K562 (cell line): ENCODE data around the gene COL4A2. TPM values are rescaled to one million over a fixed set of nuclear protein-coding genes. Genes with fewer than 3 reads are reported as not detected.

Source experiments
- ATF7 ChIP-seq: fragments of 450-650 bp; IDR thresholded peaks from 2 replicates; pipeline ENCODE4 v1.7.1; 2014; ENCODE audit warnings: mild to moderate bottlenecking, moderate library complexity
- GTF2F1 ChIP-seq: IDR thresholded peaks from 2 replicates; pipeline ENCODE4 v1.6.1; 2011; ENCODE audit warnings: low read depth, low read length, improper control_type of control experiment
- HNRNPK ChIP-seq: fragments of 200-400 bp; formaldehyde crosslinking; IDR thresholded peaks from one replicate; pipeline ENCODE4 v1.6.1; 2018; ENCODE audit warnings: mild to moderate bottlenecking, low read depth, low read length; ENCODE audit not compliant: poor library complexity, severe bottlenecking
- KAT7 ChIP-seq: sonication (generic); formaldehyde crosslinking; IDR thresholded peaks from 2 replicates; pipeline ENCODE4 v1.8.0; 2022; ENCODE audit warnings: missing genetic modification reagents, mild to moderate bottlenecking, borderline replicate concordance
- KLF1 ChIP-seq: fragments of 450-650 bp; IDR thresholded peaks from 2 replicates; pipeline ENCODE4 v1.6.1; 2016; ENCODE audit warnings: missing genetic modification characterization, missing compliant biosample characterization
- KLF10 ChIP-seq: fragments of 250-450 bp; sonication (Bioruptor Pico); IDR thresholded peaks from 2 replicates; pipeline ENCODE4 v1.6.1; 2021; ENCODE audit warnings: matching md5 sums
- L3MBTL2 ChIP-seq: fragments of 450-650 bp; IDR thresholded peaks from 2 replicates; pipeline ENCODE4 v1.6.1; 2016; ENCODE audit warnings: mild to moderate bottlenecking, moderate library complexity
- MEF2D ChIP-seq: conservative IDR thresholded peaks from 2 replicates; pipeline ENCODE4 v1.6.1; 2016; ENCODE audit warnings: low read depth, missing genetic modification characterization, missing compliant biosample characterization
- NFATC3 ChIP-seq: fragments of 450-650 bp; IDR thresholded peaks from 2 replicates; pipeline ENCODE4 v1.6.1; 2017; ENCODE audit warnings: mild to moderate bottlenecking
- RBM15 ChIP-seq: fragments of 200-400 bp; formaldehyde crosslinking; IDR thresholded peaks from 2 replicates; pipeline ENCODE4 v1.6.1; 2018; ENCODE audit warnings: mild to moderate bottlenecking, low read length, moderate library complexity; ENCODE audit not compliant: insufficient read depth
- SPI1 ChIP-seq: IDR thresholded peaks from 2 replicates; pipeline ENCODE4 v1.6.1; 2011; ENCODE audit warnings: low read depth, low read length, control low read depth, borderline replicate concordance
- STAT5A ChIP-seq: IDR thresholded peaks from 2 replicates; pipeline ENCODE4 v1.6.1; 2012; ENCODE audit warnings: low read length, inconsistent platforms, borderline replicate concordance
- ZKSCAN8 ChIP-seq: fragments of 200-800 bp; sonication (Bioruptor generic); IDR thresholded peaks from 2 replicates; pipeline ENCODE4 v1.6.1; 2016; ENCODE audit warnings: missing genetic modification characterization, missing compliant biosample characterization
- ZNF551 ChIP-seq: fragments of 250-450 bp; sonication (Bioruptor Pico); IDR thresholded peaks from 2 replicates; pipeline ENCODE4 v1.5.0; 2021; ENCODE audit warnings: mild to moderate bottlenecking, moderate library complexity
- ZNF76 ChIP-seq: fragments of 250-450 bp; sonication (Bioruptor Pico); IDR thresholded peaks from 2 replicates; pipeline ENCODE4 v1.4.0; 2020; ENCODE audit warnings: mild to moderate bottlenecking, moderate library complexity, borderline replicate concordance
- ZNF778 ChIP-seq: fragments of 450-650 bp; formaldehyde crosslinking; IDR thresholded peaks from 2 replicates; pipeline ENCODE4 v1.4.0; 2020; ENCODE audit warnings: mild to moderate bottlenecking, moderate library complexity
- polyA plus RNA-seq, 8 experiments: library from polyadenylated mRNA; depleted of rRNA in 4 of 8; stranded (reverse) in 5 of 8; unstranded in 3 of 8; fragments of >200 nt; fragmentation: Nextera tagmentation in 2 of 8; fragmentation: Illumina TruSeq in 1 of 8; extraction: Ambion mirVana in 2 of 8; extraction: Trizol in 1 of 8; gene quantifications; 2 replicates each; pipeline versions ENCODE4 v1.2.1 to v1.2.3, GENCODE V29; 2011 to 2014; ENCODE audit warnings: inconsistent platforms in 1 of 8, missing spikeins in 1 of 8
- total RNA-seq, 7 experiments: library from RNA; depleted of rRNA in 6 of 7; stranded (reverse); fragments of >200 nt in 6 of 7; fragmentation: Illumina TruSeq in 2 of 7; extraction: Trizol in 2 of 7; gene quantifications; 2 replicates each; pipeline versions ENCODE4 v1.2.1 to v1.2.3, GENCODE V29; 2011 to 2021; ENCODE audit warnings: low replicate concordance in 1 of 7
- TF ChIP-seq, protein P1 (sequence below): fragments of 200-800 bp; sonication (Bioruptor generic); IDR thresholded peaks from 2 replicates; pipeline ENCODE4 v1.6.1; 2017; ENCODE audit warnings: missing genetic modification characterization, missing compliant biosample characterization
- TF ChIP-seq, protein P2 (sequence below): sonication (generic); formaldehyde crosslinking; IDR thresholded peaks from 2 replicates; pipeline ENCODE4 v1.8.0; 2022; ENCODE audit warnings: missing genetic modification reagents, mild to moderate bottlenecking, borderline replicate concordance
- TF ChIP-seq, protein P3 (sequence below): sonication (generic); formaldehyde crosslinking; IDR thresholded peaks from 2 replicates; pipeline ENCODE4 v1.8.1; 2023; ENCODE audit warnings: mild to moderate bottlenecking, missing genetic modification reagents
- TF ChIP-seq, protein P4 (sequence below), 2 experiments: fragments of 450-650 bp in 1 of 2; IDR thresholded peaks; 2 replicates each; pipeline ENCODE4 v1.6.1; 2011 to 2017; ENCODE audit warnings: low read depth in 2 of 2, antibody characterized with exemption in 1 of 2, borderline replicate concordance in 1 of 2, low read length in 1 of 2, mild to moderate bottlenecking in 1 of 2, mixed read lengths in 1 of 2; ENCODE audit not compliant: control insufficient read depth in 1 of 2

COL4A2 gene
- total and polyA plus RNA-seq, 9 of the 15 experiments (the other 6 are each of a cell fraction or from before 2014, with no cell fraction given), result 0.13 to 15.2 (median 8.1) TPM

DNA sequence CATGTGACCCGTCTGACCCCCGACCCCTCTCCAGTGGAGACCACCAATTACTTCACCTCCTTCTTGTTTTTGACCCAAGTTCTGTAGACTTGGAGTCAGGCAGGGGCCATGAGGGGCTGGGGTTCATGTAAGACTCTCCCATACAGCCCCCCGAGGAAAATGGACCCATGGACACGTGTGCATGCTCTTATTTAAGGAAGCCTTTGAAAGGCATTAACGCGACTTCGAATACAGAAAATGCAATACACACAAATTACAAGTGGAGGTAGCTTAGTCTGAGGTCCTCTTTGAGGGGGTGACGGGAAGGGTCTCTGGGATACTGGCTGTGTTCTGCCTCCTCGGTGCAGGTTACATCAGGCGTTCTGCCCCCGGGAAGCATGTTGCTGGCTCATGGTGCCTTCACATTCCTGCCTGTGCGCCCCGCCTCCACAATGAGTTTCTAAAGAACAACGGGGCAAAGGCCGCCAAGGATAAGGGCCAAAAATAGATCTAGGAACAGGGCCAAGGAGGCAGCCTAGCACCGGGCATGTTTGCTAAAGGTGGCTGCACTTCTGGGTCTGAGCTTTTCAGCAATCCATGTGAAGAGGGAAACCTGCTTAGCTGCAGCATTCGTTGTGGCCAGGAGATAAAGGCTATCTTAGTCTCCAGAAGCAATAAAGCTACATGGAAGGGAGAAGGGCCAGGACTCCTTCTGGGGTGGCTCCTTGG, 199.9 kb downstream of the COL4A2 start (continued):
- TF ChIP-seq L3MBTL2 (peak; percentile 77), GTF2F1 (no peak), MEF2D (peak; percentile 98), ZNF76 (CRISPR knock-in tag) (no peak), RBM15 (no peak), KAT7 (CRISPR knock-in tag) (0 out of 2 replicates have a peak, but pooled peaks have one; percentile 48), ZKSCAN8 (CRISPR knock-in tag) (no peak), STAT5A (peak; percentile 78), ATF7 (no peak), KLF1 (tag) (no peak), KLF10 (CRISPR knock-in tag) (no peak), ZNF778 (no peak), HNRNPK (no peak), SPI1 (no peak), ZNF551 (CRISPR knock-in tag) (no peak), NFATC3 (no peak)
- TF ChIP-seq, protein P1, sequence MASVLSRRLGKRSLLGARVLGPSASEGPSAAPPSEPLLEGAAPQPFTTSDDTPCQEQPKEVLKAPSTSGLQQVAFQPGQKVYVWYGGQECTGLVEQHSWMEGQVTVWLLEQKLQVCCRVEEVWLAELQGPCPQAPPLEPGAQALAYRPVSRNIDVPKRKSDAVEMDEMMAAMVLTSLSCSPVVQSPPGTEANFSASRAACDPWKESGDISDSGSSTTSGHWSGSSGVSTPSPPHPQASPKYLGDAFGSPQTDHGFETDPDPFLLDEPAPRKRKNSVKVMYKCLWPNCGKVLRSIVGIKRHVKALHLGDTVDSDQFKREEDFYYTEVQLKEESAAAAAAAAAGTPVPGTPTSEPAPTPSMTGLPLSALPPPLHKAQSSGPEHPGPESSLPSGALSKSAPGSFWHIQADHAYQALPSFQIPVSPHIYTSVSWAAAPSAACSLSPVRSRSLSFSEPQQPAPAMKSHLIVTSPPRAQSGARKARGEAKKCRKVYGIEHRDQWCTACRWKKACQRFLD, result peak; percentile 39; the same call in 1 of the 2 replicates
- TF ChIP-seq, protein P2, sequence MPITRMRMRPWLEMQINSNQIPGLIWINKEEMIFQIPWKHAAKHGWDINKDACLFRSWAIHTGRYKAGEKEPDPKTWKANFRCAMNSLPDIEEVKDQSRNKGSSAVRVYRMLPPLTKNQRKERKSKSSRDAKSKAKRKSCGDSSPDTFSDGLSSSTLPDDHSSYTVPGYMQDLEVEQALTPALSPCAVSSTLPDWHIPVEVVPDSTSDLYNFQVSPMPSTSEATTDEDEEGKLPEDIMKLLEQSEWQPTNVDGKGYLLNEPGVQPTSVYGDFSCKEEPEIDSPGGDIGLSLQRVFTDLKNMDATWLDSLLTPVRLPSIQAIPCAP (CRISPR knock-in tag), result no peak
- TF ChIP-seq, protein P3, sequence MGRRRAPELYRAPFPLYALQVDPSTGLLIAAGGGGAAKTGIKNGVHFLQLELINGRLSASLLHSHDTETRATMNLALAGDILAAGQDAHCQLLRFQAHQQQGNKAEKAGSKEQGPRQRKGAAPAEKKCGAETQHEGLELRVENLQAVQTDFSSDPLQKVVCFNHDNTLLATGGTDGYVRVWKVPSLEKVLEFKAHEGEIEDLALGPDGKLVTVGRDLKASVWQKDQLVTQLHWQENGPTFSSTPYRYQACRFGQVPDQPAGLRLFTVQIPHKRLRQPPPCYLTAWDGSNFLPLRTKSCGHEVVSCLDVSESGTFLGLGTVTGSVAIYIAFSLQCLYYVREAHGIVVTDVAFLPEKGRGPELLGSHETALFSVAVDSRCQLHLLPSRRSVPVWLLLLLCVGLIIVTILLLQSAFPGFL (CRISPR knock-in tag), result no peak
- TF ChIP-seq, protein P4, sequence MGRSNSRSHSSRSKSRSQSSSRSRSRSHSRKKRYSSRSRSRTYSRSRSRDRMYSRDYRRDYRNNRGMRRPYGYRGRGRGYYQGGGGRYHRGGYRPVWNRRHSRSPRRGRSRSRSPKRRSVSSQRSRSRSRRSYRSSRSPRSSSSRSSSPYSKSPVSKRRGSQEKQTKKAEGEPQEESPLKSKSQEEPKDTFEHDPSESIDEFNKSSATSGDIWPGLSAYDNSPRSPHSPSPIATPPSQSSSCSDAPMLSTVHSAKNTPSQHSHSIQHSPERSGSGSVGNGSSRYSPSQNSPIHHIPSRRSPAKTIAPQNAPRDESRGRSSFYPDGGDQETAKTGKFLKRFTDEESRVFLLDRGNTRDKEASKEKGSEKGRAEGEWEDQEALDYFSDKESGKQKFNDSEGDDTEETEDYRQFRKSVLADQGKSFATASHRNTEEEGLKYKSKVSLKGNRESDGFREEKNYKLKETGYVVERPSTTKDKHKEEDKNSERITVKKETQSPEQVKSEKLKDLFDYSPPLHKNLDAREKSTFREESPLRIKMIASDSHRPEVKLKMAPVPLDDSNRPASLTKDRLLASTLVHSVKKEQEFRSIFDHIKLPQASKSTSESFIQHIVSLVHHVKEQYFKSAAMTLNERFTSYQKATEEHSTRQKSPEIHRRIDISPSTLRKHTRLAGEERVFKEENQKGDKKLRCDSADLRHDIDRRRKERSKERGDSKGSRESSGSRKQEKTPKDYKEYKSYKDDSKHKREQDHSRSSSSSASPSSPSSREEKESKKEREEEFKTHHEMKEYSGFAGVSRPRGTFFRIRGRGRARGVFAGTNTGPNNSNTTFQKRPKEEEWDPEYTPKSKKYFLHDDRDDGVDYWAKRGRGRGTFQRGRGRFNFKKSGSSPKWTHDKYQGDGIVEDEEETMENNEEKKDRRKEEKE (IDR thresholded peaks at IDR 0.05; ENCODE audit: borderline replicate concordance in 1 of 2, control insufficient read depth in 1 of 2, low read depth in 2 of 2, low read length in 1 of 2), result no peak
